ENCODE results near the gene SLC5A2.

DNA sequence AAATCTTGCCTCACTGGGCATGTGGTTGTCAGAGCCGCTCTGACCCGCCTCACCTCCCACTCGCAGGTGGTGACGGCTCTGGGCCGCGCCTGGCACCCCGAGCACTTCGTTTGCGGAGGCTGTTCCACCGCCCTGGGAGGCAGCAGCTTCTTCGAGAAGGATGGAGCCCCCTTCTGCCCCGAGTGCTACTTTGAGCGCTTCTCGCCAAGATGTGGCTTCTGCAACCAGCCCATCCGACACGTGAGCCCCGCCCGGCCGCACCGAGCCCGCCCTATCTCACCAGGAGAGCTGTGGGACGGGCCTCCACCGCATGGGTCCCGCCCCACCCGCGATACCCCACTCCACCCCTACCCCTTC, 7.0 kb upstream of the SLC5A2 start:
- TF ChIP-seq CTCF (IDR thresholded peaks at IDR 0.05; ENCODE audit: low read depth, low read length) (no peak), EZH2phosphoT487 (IDR thresholded peaks at IDR 0.05; ENCODE audit: low read depth) (no peak)
